HL-60/S4 (cell line): ENCODE measurements around the gene GAN.
"Not testable (repeated sequence)": the region's sequence is repeated elsewhere in the genome, so short reads cannot be mapped to it uniquely, and the experiment has no call there.

Experiments used
- in situ Hi-C: fragments of 300-500 bp; cut with MboI; formaldehyde crosslinking; loops from 2 replicates; pipeline ENCODE4 v1.14.3; 2022; ENCODE audit warnings: low sequenced_read_pairs

Gene GAN

DNA sequence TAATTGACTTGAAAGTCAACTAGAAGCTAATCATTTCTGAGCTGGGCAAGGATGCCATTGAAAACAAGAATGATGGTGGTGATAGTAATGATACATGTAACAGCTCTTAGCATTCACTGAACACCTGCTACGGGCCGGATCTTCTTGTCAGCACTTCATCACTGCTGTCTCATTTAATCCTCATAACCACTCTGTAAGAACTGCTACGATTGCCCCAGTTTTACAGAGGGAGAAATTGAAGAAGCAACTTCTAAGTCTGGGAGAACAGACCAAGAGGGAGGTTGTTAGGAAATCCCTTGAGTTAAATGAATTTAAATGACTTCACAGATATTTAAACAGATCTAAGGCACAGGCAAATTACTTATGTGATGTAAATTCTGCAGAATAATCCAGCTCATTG is 7.0 kb upstream of the GAN start:
- in situ Hi-C loops = no loop called here

DNA sequence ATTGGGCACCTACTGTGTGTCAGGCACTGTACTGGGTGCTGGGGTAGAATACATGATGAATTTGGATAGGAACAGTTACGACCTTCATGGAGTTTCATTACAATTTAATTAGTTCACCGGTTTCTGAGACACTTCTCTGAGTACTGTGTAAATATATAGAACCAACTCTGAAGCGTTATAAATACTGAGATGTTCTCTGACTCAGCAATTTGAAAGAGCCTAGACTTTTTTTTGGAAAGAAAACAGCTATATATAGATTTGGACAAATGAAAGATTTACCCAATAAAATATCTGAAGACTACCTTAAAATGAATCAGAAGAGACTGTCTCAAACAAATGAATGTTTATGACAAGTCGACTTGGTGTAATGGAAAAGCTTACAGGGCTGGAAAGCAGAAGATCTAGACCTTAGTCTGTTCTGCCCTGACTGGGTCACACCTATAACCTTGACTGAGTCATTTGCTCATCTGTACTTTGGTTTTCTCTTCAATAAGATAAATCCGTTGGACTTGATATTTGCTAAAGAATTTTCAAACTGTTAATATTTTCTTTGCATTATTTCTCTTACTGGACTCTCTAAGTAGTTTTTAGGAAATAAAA is 4.6 kb upstream of the GAN start:
- in situ Hi-C loops = no loop called here

DNA sequence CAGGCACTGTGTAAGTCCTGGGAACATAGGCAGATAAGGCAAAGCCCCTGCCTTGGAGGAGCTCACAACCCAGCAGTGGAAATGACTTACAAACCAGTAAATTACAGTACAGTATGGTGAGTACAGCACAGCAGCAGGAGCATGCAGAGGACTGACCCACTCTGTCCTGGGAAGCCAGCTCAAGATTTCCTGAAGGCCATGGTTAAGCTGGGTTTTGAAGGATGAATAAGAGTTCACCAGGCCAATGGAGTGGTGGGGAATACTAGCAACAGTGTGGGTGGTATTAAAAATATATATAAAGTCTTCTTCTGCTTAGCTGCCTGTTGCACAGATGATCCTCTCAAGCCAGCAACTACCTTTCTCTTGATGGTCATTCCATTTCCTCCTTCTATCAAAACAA is 3.0 kb upstream of the GAN start:
- in situ Hi-C loops = no loop called here

DNA sequence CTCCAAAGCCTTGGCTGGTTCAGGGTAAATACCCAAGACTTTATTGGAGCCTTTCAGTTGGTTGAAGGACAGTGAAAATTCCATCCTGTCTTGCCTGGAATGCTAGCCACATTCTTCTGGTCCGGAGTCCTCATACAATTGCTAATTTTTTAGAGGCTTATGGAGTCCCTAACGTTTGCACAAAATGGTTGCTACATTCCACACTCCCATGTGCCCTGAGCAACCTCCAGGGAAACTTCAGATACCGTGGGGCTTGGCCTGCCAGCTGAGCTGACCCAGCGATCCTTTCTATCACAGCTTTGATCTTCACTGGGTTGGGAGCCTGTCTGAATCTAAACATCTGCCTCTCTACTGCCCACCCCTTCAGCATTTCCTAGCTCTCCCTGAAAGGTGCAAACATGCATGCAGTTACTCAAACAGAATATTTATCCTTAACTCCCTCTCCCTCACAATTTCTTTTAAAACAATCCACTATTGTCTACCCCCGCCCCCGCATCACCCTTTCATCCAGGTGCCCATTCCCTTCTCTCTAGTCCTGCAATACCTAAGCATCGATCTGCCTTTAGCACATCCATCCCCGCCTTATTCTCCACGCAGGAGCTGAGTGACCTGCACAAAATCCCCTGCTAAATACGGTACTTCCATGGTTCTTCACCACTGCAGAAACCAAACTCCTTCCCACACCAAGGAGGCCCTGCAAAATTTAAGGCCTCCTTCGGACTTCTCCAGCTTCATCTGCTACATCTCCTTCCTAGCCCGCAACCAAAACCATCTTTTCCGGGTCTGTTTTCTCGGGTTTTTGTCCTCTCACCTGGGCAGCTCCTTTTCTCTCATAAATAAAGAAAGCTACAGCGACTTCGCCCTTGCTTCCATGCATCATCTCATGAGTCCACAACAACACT is 810 bp upstream of the GAN start:
- in situ Hi-C loops = no loop called here

DNA sequence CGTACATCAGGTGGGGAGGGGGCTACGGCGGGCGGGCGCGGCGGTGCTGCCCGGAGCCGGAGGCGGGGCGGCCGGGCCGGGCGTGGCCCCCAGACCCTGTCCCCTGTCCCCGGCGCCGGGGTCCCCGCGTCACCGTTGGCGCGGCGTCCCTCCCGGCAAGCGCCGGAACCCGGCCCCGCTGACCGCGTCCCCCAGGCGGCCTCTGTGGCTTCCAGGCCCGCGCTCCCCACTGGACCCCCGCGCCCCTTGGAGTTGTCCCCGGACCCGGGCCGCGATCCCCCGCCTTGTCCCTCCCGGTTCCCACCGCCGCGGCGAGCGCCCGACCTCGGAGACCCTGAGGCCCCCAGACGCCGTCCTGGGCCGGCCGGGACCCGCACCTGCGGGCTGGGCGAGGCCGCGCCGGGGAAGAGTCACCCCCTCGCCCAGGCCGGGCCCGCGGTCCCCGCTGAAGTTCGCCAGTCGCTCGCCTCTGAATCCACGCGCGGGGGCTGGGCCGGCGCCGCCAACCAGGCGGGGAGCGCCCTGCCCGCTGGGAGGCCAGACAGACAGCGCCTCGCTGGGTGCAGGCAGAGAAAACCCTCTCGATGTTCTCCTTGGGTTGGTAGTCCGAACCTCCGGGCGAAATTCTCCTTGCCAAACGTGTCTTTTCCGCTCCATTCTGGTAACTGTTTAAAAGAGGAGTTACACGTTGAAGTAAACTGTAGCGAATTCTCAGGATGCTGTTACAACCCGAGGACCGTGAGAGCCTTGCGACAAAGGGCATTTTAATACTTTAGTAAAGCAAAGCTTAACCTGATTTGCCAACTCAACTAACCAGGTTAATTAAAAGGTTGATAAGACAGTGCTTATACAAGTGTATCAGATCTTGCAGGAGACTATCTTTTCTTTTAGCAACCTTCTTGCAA is 761 bp downstream of the GAN start:
- in situ Hi-C loops = no loop called here

DNA sequence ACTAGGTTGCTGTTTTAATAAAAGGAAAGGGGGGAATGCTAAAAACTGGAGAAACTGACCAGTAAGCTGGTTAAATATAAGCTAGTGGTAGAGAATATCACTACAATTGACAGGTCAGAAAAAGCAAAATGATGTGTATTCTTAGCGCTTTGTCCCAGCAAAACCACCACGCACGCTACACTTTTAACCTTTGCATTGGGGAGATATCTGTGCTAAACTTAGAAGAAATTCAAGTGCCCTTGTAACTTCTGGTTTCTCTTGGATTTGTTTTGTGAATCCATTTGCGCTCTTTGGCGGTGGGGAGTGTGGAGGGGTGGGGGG is 1.4 kb downstream of the GAN start:
- in situ Hi-C loops = no loop called here

DNA sequence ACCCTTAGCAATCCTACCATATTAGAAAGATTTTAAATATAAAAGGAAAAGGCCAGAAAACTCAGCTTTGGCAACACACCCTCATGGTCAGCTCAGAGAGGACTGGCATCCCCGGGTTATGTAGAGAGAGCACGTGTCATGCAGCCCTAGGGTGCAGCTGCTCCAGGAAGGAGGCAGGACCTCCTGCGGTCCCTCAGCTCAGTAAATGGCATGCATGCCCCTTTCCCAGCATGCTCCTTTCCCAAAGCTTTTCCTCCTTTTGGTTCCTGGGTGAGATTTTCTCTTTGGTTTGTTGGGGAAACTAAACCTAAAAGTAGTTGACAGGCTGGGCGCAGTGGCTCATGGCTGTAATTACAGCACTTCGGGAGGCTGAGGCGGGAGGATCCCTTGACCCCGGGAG is 3.9 kb downstream of the GAN start:
- in situ Hi-C loops = no loop called here

DNA sequence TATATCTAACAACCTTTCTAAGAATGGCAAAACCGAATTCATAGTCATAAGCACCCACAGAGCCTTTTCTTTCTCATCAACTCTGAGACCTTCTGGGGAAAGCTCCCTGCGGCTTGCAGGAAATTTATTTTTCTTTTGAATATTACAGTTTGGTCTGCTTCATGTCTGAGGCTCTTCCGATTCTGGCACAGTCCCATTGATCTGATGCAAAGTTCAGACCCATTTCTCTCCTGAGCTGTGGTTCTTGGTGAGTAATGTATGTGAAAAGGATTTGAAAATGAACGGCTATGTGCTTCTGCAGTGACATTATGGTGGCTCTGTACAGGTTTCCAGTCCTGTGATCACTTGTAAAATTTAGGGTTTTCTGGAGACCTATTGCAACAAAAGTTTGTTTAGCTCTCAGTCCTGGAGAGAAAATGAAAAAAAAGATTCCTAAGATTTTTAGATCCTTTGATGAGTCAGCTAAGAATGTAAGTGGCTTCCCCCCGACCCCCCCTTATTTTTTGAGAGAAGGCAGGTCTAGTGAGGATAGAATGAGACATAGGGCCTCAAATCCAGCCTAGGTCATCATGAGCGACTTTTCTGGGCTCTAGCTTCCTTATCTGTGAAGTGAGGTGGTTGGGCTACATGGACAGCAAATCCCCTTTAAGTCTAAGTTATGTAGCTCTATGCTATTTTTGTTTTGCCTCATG is 4.6 kb downstream of the GAN start:
- in situ Hi-C loops = no loop called here

DNA sequence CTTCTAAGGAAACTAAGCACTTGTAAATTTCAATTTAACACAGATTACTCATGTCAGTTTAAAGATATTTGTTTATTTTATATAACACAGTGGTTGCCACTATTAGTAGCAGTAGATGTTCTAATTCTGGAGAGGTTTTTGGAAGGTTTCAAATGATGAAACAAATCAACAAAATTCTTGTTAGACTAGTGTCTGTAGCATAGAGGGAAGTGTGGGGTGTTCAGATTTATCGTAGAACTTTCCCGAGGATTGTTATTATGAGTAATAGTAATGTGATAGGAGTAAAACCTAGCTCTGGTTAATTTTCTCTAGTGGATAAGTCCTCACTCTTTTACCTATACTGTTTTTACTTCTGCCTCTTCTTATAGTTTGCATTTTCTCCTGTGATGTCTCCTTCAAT is 6.3 kb downstream of the GAN start:
- in situ Hi-C loops = no loop called here

DNA sequence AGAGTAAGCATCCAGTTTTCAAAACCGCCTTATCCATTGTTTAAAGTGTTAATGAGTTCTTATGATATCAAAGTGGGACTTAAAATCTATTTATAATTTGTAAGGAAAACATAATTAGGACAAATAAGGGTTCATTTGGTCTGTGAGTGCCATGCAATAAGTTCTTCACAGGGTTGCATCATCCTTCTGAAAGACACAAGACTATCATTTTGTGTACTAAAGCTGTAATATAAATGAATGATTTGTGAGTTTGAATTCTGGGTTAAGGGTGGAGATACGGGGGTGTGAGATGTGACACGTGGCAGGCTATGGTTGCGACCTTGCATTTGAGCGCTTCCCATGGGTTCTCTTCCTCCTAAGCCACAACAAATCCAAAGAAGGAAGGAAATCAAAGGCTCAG is 6.8 kb downstream of the GAN start:
- in situ Hi-C loops = no loop called here

DNA sequence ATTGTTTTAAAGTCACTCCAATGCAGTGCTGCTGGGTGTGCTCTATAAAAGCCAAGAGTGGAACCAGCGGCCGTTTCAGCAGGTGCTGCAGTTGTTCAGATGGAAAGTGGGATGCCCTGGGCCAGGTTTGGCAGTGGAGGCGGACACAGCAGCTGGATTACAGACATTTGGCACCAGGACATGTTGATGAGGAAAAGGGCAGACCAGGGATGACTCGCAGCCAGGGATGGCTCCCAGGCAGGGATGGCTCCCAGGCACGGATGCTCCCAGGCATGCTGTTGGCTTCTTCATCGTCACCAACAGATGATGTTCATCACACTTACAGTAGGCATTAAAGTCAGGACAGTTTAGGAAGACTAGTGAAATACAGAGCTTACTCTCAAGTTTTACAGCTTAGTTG is 10.0 kb downstream of the GAN start:
- in situ Hi-C loops = no loop called here

DNA sequence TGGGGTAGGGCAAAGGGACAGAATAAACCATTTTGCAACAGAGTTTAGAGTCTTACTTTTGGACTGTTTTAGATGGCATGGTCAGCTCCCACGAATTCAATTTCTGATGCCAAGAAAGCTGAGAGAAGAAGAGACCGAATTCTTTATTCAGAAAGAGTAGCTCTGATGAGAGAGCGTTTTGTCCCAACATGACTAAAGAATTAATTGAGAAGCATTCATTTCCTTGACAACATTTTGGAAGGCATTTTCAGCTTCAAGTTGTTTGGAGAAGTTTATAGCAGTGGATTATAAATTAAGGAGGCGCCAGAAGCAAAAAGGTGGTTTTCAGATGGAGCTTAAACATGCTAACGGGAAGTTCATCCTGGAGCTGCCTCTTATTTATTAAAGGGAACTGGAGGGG is 12.2 kb downstream of the GAN start:
- in situ Hi-C loops = no loop called here

DNA sequence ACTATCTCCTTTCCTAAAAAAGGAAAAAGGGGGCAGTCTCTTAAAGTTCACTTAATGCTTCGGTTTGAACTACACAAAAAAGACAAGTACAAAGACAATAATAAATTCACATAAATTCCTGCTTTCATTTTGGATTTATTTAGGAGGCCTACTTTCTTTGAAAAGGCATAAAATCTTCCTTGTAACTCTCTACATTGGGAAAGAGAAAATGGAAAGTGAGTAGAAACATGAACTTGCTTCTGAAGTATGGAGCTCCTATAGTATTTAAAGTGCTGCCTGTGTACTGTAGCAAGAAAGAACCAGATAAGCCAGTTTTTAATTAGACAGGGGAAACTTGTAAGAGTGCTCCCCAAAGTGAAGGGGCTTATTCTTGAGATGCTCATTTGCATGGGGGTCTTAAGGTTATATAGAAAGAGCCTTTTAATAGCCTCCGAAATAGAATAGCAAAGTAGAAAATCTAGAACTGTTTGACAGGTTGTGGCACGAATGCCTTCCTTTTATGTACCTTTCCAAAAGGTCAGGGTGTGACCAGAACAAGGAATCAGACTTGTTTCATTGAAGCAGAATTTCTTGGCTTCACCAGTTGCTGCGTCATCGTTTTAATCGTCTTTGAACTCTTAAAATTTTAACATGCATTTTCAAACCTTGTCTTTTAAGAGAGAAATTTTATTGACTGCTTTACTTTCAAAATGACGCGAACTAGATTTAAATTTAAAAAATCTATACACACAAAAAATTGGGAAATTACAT is 12.9 kb downstream of the GAN start:
- in situ Hi-C loops = no loop called here

DNA sequence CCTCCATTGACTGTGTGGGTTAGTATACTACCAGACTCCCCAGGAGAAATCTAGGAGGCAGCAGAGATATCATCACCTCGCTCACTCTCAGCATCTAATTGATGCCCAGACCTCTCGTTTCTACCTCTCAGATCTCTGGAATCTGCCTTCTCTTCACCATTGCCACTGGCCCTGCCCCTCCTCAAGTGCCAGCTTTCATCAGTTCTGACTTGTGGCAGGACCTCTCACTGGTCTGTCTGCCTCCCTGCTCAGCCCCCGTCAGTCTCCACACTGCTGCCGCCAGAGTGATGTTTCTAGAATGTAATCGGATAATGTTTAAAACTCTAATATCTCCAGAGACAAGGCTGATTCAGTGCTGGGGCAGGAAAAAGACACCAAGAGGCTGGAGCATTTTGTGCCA is 15.2 kb downstream of the GAN start:
- in situ Hi-C loops = no loop called here

DNA sequence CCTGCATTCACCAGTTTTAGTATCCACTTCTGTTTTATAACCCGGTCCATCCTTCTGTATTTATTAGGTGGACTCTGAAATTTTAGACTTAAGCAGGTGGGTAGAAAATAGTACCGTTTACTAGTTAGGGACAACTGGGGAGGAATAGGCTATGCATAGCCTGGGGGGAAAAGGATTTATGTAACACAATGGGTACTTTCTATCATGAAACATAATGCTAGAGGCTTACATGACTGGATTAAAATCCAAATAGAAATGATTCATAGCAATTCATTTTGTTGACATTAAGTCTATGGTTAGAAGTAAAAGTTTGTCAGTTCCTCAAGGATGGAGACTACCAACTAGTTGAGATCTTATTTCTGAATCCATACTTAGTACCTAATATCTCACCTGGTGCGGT is 18.6 kb downstream of the GAN start:
- in situ Hi-C loops = no loop called here

DNA sequence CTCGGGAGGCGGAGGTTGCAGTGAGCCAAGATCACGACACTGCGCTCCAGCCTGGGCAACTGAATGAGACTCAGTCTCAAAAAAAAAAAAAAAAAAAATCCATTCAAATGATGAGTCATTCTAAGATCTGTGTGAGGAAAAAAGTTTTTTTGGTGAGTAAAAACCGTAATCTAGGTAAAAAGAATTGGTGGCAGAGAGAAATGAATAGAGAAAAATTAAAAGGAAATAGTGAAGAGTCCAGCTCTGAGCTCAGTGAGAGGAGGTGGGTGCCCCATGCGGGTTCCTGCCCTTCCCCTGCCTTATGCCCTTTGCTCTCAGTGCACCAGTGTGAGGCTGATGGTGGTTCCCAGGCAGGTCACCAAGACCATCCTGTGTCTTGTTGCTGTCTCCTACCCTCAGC is 20.9 kb downstream of the GAN start:
- in situ Hi-C loops = no loop called here

DNA sequence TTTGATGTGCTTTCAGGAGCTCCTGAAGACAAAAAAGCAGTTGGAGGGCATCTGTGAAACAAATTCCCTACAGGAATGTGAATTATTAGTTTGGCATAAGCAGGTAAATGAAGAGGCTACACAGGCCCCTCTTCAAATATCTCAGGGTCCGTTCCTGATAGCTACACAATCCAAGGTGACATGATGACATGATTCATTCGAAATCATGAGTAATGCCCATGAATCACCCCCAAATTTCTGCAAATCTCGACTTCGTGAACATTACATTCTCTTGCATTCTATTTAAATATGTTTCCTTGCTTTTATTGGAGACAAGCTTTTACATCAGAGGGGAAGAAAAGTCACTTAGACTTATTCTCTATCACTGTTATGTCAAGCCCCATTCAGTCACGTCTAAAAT is 22.3 kb downstream of the GAN start:
- in situ Hi-C loops = no loop called here

DNA sequence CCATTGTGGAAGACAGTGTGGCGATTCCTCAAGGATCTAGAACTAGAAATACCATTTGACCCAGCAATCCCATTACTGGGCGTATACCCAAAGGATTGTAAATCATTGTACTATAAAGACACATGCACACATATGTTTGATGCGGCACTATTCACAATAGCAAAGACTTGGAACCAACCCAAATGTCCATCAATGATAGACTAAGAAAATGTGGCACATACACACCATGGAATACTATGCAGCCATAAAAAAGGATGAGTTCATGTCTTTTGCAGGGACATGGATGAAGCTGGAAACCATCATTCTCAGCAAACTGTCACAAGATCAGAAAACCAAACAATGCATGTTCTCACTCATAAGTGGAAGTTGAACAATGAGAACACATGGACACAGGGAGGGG is 30.4 kb downstream of the GAN start:
- in situ Hi-C loops = not testable (repeated sequence)

DNA sequence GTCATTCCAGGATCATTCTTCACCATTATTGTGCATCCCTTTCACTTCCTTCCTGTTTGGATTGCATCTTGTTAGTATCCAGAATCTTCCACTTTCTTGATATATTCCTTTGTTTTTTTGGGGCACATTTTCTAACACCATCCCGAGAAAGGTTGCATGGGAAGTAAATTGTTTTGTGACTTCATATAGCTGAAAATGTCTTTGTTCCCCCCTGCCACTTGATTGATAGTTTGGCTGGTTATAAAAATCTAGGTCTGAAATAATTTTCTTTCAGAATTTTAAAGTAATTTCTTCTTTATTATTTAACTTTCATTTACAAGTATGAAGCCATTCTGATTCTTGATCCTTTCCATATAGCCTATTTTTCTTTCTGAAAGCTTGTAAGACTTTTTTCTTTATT is 32.7 kb downstream of the GAN start:
- in situ Hi-C loops = no loop called here

DNA sequence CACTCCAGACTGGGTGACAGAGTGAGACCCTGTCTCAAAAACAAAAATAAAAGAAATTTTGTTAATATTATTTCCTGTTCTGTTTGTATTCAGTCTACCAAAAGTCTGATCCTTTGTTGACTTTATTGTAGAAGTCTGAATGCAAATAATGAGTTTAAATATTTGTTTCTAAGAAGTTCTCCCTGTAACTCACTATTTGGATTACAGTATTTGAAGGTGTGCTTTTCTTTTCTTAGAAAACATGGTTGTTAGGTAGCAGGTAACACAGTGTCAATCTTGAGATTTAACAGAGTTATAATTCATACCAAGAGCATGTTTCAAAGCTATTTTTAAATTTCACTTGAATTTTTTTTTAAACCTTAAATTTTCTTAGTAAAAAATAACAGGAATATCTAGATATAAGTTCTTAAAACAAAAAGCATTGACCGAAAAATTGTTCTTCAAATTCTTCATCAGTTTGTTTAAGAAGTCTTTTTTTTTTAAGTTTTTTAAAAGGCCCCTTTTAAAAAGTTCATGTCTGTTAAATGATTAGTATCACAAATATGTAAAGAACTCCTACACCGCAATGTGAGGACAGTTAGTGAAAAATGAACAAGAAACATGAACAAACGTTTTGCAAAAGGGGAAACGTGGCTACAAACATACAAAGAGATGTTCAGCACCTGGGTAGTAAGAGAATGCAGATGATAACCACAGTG is 35.0 kb downstream of the GAN start:
- in situ Hi-C loops = no loop called here
